ENCODE results near the gene CHRNB1. TPM values are rescaled to one million over a fixed set of nuclear protein-coding genes. Genes with fewer than 3 reads are reported as not detected.

CHRNB1 gene, protein sequence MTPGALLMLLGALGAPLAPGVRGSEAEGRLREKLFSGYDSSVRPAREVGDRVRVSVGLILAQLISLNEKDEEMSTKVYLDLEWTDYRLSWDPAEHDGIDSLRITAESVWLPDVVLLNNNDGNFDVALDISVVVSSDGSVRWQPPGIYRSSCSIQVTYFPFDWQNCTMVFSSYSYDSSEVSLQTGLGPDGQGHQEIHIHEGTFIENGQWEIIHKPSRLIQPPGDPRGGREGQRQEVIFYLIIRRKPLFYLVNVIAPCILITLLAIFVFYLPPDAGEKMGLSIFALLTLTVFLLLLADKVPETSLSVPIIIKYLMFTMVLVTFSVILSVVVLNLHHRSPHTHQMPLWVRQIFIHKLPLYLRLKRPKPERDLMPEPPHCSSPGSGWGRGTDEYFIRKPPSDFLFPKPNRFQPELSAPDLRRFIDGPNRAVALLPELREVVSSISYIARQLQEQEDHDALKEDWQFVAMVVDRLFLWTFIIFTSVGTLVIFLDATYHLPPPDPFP
- total RNA-seq, result 1 to 10 TPM; 7.2 to 7.8 TPM

DNA sequence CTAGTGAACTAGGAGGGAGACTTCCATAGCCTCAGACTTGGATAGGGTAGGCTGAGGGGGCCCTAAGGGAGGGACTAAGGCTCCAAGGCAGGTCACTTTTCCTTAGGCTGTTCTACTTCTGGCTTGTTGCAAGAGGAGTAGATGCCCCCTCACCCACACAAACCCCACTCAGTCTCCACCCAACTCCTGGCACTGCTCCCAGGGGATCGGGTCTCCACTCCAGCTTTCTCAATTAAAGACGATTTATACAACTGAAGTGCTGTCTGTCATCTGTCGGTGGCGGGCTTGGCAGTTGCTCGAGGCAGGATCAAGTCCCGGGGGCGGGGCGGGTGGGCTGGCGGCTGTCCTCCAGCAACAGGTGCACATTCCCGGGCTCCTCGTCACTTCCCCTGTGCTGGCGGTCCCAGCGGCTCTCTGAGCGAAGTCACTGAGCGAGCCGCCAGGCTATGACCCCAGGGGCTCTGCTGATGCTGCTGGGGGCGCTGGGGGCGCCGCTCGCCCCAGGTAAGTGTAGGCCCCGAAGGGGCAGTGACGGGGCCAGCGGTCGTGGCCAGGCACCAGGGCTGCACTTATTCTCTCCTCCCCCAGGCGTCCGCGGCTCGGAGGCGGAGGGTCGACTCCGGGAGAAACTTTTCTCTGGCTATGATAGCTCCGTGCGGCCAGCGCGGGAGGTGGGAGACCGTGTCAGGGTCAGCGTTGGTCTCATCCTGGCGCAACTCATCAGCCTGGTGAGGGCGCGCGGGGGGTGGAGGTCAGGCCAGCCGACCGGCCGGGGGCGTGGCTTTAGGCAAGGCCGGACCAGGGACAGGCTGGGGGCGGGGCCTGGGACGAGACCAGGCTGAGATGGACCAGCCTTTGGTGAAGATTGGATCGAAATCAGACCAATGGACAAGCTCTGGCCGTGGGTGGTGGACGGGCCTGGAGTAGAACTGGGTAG is at the start of gene CHRNB1:
Gene CHRNB1 (plus strand): TSS at position 380 of the 937 bp plus-strand sequence. CDS start 67 bp downstream, at position 447.
- POLR2A ChIA-PET, result no interaction called here
- CTCF ChIA-PET, result interaction anchor here (0.6 to 2.0 kb wide), 6 partner anchors 9 to 140 kb away, joined by 3 to 8 read pairs (median 3); no protein-coding TSS in a partner anchor

DNA sequence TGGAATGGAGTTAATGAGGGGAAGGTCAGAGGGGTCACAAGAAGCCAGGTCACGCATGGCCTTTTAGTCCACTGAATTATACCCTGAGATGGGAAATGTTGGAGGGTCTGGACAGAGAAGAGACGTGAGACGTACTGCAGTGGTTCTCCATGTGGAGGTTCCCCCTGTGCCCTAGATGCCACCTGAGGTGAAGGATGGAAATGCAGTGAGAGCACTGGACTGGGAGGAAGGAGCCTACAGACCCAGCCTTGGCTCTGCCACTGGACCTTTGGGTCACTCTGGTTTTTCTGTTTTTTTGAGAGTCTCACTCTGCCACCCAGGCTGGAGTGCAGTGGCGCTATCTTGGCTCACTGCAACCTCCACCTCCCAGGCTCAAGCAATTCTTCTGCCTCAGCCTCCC is 48.7 kb upstream of the CHRNB1 start:
- CTCF ChIA-PET, result interaction anchor here (1.2 kb wide), 1 partner anchor 41 kb away, joined by 3 read pairs; the partner anchor contains the start of gene TMEM95
- POLR2A ChIA-PET, result no interaction called here

DNA sequence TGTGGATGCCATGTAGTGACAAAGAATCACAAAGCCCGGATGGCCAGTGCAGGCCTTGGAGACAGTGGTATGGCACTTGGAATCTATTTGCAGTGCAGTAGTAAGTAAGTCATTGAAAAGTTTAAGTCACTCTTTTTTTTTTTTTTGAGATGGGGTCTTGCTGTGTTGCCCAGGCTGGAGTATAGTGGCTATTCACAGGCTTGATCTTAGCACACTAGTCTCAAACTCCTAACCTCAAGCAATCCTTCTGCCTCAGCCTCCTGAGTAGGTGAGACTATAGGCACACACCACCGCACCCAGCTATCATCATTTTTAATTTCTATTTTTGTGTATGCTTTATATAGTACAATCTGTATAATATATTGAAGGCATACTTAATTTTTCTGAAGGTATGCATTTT is 46.2 kb upstream of the CHRNB1 start:
- ChIA-PET CTCF (interaction anchor here (0.7 to 1.3 kb wide), 2 partner anchors 38 to 163 kb away, joined by 3 read pairs; no protein-coding TSS in a partner anchor), POLR2A (interaction anchor here (1.0 kb wide), 1 partner anchor 175 kb away, joined by 3 read pairs; no protein-coding TSS in a partner anchor)

DNA sequence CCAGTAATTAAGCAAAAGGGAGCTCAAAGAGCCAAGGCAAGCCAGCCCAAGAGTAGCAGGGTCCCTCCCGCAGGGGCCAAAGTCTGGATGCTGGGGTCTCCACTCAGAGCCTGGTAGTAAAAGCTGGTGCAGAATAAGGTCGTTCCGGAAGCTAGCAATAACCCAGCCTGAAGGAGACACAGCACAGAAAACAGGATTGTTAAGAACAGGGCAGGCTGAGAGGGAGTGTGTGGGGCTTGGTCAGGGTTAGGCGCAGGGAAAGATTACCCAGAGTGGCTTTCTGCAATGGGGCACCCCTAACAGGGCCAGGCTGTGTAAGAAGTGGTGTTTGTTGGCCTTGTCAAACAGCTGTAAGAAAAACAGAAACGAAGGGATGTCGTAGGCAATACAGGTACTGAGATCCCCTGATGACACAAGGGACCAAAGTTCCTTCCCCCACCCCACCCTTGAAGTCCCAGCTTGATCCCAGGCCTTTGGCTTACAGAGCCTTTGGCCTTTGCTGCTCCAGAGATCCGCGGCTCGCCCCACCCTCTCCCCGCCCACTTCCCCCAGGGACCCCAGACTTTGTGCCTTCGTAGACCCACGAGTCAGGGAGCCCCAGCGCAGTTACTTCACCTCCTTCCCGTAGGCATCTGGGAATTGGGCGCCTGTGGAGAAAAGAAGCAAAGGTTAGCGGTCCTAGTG is 41.7 kb upstream of the CHRNB1 start:
- ChIA-PET POLR2A (interaction anchor here (0.8 to 1.8 kb wide), 4 partner anchors 9 to 283 kb away, joined by 3 to 10 read pairs (median 6); partner anchors contain the start of gene PLSCR3), CTCF (interaction anchor here (0.8 to 2.3 kb wide), 3 partner anchors 33 to 158 kb away, joined by 3 to 9 read pairs (median 4); partner anchors contain the start of gene TMEM102)

DNA sequence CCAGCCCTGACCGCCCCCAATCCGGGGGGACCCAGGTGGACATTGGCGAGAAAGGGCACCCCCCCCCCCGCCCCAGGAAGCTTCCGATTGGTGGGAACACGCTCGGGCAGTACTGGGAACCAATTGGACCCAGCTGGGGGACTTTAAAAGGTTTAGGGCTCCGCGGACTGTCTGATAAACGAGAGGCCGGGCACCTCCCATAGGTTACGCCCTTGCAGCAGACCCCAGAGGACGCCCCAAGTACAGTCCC is 41.2 kb upstream of the CHRNB1 start:
- ChIA-PET POLR2A (interaction anchor here (0.8 to 1.8 kb wide), 7 partner anchors 10 to 282 kb away, joined by 3 to 10 read pairs (median 4); partner anchors contain the start of genes PLSCR3 and POLR2A), CTCF (interaction anchor here (0.5 to 2.3 kb wide), 8 partner anchors 19 to 283 kb away, joined by 3 to 9 read pairs (median 3); partner anchors contain the start of gene TMEM102)

DNA sequence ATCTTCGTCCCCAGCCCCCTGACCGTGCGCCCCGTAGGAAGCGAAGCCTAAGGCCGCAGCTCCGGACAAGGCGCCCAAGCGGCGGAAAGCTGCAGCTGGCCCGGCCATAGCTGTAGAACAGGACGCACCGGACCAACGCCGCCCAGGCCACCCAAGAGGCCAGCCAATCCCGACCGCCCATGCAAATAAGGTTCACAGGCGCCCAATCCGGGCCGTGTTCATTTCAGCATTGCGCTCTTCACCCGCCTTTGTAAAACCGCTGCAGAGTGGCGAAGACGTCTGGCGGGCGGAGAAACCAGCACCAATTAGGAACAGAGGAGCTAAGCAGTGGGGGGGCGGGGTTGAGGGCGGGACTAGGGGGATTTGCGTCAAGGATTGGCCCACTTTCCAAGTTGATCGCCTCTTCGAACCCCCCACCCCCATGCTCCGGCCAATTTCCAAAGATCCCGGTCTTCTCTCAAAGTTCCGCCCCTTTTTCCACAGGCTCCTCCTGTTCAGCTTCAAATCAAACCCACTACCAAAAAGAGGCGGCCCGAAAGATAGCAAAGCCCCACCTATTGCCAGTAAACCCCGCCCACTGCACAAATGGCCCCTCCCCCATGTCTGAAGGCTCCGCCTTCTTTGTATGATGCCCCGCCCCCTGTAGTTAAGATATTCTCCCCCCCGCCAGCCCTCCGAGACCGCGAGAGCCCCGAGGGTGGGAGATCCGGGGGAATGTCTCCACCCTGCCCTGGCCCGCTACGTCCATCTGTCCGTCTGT is 40.7 kb upstream of the CHRNB1 start, which contains the start of gene TMEM256:
Gene TMEM256 (minus strand): TSS at position 121 of the 760 bp plus-strand sequence. CDS start 13 bp downstream, at position 108.
- ChIA-PET CTCF (interaction anchor here (0.5 to 2.3 kb wide), 10 partner anchors 20 to 282 kb away, joined by 3 to 9 read pairs (median 3); partner anchors contain the start of genes ACAP1 and TMEM102), POLR2A (interaction anchor here (0.8 to 1.8 kb wide), 6 partner anchors 10 to 282 kb away, joined by 4 to 10 read pairs (median 4); partner anchors contain the start of genes PLSCR3 and POLR2A)

DNA sequence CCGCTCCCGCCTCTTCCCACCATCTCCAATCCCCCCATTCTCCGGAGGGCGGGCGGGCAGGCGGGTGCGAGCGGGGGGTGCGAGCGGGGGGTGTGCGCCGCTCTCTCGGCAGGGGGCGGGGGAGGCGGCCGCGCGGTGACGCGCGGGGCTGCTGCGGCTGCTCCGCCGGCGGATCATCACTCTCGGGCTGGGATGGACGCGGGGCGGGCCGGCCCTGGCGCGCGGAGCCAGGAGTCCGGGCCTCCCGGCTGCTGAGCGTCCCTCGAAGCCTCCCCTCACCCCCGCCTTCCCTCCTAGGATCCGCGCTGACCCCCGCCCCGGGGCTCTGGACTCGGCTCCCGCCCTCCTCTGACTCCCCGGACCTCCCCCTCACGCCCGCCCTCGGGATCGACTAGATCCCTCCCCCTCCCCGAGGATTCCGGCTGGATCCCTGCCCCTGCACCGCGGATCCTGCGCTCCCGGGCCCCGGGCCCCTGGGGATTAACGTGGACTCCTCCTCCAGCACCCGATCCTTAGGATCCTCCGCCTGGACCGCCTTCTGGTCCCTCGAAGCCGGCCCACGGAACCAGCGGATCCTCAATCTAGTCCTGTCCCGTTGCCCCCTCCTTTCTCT is 40.0 kb upstream of the CHRNB1 start:
- ChIA-PET CTCF (interaction anchor here (0.7 to 1.0 kb wide), 4 partner anchors 27 to 156 kb away, joined by 3 to 9 read pairs (median 4); partner anchors contain the start of gene ACAP1), POLR2A (interaction anchor here (0.8 to 1.8 kb wide), 4 partner anchors 11 to 79 kb away, joined by 4 to 9 read pairs (median 4); partner anchors contain the start of genes PLSCR3 and POLR2A)

DNA sequence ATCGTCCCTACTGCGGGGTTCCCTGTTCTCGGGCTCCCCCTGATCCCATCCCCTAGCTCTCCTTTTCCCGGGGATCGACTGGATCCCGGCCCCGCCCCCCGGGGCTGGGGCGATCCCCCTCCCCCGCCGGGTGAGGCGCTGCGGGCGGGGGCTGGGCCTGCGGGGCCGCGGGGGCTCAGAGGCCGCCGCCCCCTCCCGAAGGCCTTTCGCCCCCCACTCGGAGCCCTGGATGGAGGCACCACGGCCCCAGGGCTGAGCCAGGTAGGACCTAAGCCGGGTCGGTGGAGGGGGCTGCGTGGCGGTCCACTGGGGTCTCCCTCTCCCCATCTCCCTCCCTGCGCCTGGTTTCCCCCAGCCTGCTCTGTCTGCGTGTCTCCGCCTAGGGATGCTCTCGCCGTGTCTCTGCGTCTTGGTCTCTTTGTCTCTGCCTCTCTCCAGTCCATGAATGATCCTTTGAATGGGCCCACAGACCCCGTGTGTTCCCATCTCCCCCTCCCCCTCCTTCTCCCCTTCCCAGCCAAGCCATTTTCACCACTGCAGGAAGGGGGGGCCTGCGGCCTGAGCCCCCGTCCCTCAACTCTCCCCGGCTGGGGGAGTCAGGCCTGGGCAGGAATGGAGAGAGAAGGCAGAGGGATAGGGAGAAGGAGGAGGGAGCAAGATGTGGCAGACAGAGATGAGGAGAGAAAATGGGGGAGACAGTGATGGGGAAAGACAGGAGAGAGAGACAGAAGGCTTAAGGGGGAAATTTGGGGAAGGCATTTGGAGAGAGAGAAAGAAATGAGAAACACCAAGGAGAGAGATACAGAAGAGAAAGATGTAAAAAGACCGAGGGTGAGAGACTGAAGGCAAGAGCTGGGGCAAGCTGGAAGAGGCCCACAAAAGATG is 39.3 kb upstream of the CHRNB1 start:
- POLR2A ChIA-PET, result interaction anchor here (0.6 kb wide), 1 partner anchor 147 kb away, joined by 10 read pairs; no protein-coding TSS in a partner anchor

DNA sequence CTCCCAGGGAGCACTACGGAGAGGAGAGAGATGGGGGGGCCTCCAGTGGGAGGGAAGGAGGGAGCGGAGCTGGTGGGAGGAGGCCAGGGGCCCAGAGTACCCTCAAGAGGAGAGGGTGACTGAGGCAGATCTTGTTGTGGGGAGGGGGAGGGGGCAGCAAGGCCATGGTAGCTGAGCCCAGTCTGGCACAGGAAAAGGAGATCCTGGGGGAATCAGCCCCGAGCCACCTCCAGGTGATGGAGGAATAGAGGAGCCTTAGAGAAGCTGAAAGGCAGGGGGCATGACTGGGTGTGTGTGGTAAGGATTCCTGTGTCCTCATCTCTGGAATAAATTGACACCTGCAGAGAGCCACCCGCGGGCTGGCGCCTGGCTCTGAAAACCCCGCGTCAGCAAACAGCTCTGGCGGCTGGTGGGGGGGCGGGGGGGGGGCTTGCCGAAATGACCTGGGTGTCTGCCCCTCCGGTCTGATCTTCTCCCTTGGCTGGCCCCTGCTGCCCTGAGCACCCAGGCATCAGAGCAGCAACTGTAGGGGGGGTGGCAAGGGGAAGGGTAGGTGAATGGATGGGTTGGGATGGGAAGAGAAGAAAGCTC is 38.5 kb upstream of the CHRNB1 start:
- POLR2A ChIA-PET, result interaction anchor here (0.6 kb wide), 2 partner anchors 146 to 178 kb away, joined by 3 to 10 read pairs; partner anchors contain the start of gene MPDU1
- CTCF ChIA-PET, result no interaction called here

More for the DNA sequence above, 39.3 kb upstream of the CHRNB1 start:
- CTCF ChIA-PET, result no interaction called here

DNA sequence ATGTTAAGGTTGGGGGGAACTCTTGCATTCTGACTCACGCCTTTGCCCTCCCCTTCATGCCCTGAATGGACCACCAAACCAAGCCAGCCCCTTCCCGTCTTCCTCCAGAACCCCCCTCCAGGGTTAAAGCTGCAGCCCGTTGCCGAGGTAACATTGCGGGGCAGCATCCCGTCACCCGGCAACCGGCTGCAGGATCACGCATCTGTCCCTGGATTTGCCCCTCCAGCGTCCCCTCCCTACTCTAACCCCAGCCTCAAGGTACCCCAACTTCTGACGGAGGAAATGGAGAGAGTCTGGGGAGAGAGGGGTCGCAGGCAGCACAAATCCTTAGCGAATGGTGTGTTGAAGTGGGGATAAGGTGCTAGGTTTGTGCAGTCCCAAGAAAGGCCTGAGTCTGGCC is 37.8 kb upstream of the CHRNB1 start:
- POLR2A ChIA-PET, result interaction anchor here (0.6 kb wide), 1 partner anchor 177 kb away, joined by 3 read pairs; the partner anchor contains the start of gene MPDU1
- CTCF ChIA-PET, result interaction anchor here (1.0 kb wide), 1 partner anchor 107 kb away, joined by 3 read pairs; no protein-coding TSS in a partner anchor

DNA sequence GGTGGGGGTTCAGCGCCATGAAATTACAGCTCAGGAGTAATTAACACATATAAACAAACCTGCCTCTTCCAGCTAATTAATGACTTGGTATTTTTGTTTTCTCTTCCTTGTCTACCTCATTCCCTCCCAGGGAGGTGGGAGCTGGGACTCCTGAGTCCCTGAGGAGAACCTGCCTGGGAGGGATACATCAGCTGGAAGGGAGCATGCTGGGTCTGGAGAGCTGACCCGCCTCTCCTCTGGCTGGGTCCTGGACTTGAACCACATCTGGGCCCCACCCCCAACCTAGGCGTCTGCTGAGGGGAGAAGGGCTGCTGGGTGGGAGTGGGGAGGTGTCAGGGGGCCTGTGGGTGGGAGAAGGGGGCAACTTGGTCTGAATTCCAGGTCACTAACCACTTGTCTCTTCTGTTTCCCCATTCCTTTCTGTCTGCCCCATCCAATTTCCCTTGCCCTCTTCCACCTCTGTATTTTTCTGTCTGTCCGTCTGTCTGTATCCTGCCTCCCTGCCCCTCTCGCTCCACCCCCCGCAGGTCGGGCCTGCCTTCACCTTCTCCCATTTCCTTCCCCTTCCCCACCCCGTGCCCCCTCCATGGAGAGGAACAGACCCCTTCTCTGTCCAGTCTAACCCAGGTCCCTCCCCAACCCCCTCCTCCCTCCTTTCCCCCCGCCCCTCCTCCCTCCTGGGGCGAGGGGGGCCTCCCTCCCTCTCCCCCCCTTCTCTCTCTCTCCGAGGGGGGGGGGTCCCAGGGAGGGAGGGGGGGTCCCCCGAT is 37.2 kb upstream of the CHRNB1 start, which contains the start of gene NLGN2:
Gene NLGN2 (plus strand): TSS at position 361 of the 767 bp plus-strand sequence. CDS start 411 bp downstream, outside the sequence.
- CTCF ChIA-PET, result interaction anchor here (1.0 kb wide), 1 partner anchor 107 kb away, joined by 3 read pairs; no protein-coding TSS in a partner anchor
- POLR2A ChIA-PET, result no interaction called here

DNA sequence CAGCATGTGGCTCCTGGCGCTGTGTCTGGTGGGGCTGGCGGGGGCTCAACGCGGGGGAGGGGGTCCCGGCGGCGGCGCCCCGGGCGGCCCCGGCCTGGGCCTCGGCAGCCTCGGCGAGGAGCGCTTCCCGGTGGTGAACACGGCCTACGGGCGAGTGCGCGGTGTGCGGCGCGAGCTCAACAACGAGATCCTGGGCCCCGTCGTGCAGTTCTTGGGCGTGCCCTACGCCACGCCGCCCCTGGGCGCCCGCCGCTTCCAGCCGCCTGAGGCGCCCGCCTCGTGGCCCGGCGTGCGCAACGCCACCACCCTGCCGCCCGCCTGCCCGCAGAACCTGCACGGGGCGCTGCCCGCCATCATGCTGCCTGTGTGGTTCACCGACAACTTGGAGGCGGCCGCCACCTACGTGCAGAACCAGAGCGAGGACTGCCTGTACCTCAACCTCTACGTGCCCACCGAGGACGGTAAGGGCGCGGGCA is 36.6 kb upstream of the CHRNB1 start:
- CTCF ChIA-PET, result no interaction called here
- POLR2A ChIA-PET, result no interaction called here

DNA sequence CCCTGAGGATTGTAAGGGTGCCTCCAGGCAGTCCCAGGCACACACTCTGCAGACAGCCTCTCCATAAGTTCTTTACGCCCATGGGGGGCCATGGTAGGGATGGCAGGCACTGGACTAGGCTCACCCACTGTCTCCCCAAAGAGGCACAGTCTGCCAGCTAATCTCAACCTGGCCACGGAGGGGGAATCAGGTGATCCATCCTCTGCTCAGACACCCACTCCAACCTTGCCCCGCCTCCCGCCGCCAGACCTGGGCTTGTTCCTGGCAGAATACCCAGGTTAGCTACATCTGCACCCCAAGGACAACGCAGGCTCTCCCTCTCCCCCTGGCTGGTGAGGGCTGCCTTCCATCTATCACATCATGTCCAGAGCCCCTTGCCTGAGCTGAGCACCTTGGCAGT is 36.0 kb upstream of the CHRNB1 start:
- POLR2A ChIA-PET, result no interaction called here
- CTCF ChIA-PET, result no interaction called here

DNA sequence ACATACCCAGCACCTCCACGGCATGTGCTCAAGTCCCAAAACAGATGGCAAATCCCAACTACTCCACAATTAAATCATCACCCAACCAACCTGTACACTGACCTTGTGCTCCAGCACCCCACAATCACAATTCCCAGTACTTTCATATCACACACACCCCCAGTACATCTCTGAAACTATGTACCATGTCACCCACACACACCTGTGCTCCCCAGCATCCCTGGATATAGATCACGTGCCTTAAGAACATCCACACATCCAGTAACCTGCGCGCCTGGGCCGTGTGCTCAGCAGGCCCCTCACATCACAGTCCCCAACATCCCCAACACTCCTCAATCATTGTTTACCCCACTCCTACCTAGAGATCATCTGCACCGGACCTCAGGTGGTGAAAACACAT is 35.1 kb upstream of the CHRNB1 start:
- POLR2A ChIA-PET, result no interaction called here

More for the DNA sequence above, 35.1 kb upstream of the CHRNB1 start:
- CTCF ChIA-PET, result no interaction called here
